GM13977 (cell line): Measurements from ENCODE around the gene BTBD7.

ENCODE experiments used
- DNase-seq: peaks from one replicate; pipeline ENCODE4 v3.0.0; 2012; ENCODE audit warnings: low spot score
- CTCF ChIP-seq: IDR thresholded peaks from 2 replicates; pipeline ENCODE4 v1.5.1; 2012; ENCODE audit warnings: mild to moderate bottlenecking, control low read depth; ENCODE audit not compliant: insufficient read depth; ENCODE audit errors: extremely low read depth, missing control alignments
- in situ Hi-C: fragments of 300-500 bp; cut with MboI; formaldehyde crosslinking; loops from one replicate; pipeline ENCODE4 v1.12.0; 2022; ENCODE audit warnings: low sequenced_read_pairs, low pct_unique_long_range_greater_than_20kb, mixed read lengths, inconsistent platforms; ENCODE audit not compliant: unreplicated experiment

BTBD7 gene

DNA sequence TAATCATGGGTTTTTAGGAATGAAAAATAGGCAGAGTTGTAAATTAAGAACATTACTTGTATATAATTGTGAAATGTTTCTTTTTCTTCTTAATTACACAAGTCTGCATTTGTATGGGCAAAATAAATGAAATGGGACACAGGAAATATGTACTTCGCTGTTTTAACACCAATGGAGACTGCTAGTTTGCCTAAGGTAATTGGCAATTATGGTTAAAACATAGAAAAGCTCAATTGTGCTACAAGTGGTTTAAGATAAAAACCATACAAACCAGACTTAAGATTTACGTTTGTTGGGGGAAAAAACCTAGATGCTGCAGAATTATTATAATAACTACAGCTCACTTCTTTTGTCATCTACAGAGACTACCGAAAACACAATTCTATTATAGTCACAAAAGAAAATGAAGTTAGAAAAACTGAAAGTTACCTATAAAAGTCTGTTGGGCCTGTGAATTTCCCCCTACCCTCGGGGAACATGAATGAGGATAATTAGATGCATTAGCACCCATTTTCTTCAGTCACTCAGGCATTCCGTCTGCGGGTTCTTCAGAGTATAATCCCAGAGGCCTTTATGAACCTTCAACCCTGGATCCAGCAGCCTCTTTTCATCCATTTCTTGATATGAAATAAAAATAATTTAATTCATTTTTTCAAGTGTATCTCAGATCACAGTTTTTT is 37.2 kb downstream of the BTBD7 start:
- no peak for TF ChIP-seq CTCF
- in situ Hi-C loops = no loop called here
- no peak for DNase-seq

- no peak for DNase-seq
- no peak for TF ChIP-seq CTCF
- in situ Hi-C loops = no loop called here
Measured at GRCh38 chr14:93286212-93286890, 46.5 kb downstream of the BTBD7 start.

- no peak for TF ChIP-seq CTCF
- in situ Hi-C loops = no loop called here
- DNase-seq = no peak
Measured at GRCh38 chr14:93285044-93285443, 47.8 kb downstream of the BTBD7 start.

DNA sequence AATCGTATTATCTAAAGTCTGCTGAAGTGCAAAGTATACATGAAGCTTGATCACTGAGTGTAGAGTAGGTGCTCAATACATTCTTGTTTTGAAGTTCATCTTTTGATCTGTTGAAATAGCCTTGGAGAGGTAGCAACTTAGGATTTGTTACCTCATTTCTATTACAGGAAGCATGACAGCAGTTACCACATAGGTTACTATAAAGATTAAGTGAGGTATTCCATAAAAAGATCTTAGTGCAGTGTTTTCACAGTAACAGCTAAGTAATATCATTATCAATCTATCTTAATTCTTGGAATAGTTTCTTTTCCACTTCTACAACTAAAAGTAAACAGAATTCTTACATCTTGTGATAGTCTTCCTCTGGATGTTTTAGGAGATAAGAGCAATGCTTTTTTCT is 50.9 kb downstream of the BTBD7 start:
- no peak for DNase-seq
- in situ Hi-C loops = no loop called here
- TF ChIP-seq CTCF = no peak

- no peak for DNase-seq
- no peak for TF ChIP-seq CTCF
- in situ Hi-C loops = no loop called here
Measured at GRCh38 chr14:93280743-93281142, 52.1 kb downstream of the BTBD7 start.

GRCh38 chr14:93276031-93276716 is 56.7 kb downstream of the BTBD7 start:
- DNase-seq = no peak
- no peak for TF ChIP-seq CTCF
- in situ Hi-C loops = no loop called here
